Fibroblast of lung (primary cell): Measurements from ENCODE around the gene ERFE. TPM values are rescaled to one million over a fixed set of nuclear protein-coding genes. Genes with fewer than 3 reads are reported as not detected.

ENCODE experiments used
- DNase-seq, 2 donors: peaks; one replicate each; pipeline versions ENCODE4 v3.0.0 to v3.0.0-alpha.2; 2010; ENCODE audit warnings: low read depth in 2 of 2
- H2AFZ ChIP-seq: 2 replicates; pipeline ENCODE4 v1.5.1; 2012; ENCODE audit warnings: low read length, control low read depth, inconsistent platforms
- H3K27ac ChIP-seq: 2 replicates; pipeline ENCODE4 v1.5.1; 2011; ENCODE audit warnings: low read length, control low read depth; ENCODE audit not compliant: insufficient read depth
- H3K27me3 ChIP-seq: 2 replicates; pipeline ENCODE4 v1.5.1; 2011; ENCODE audit warnings: mild to moderate bottlenecking, low read length; ENCODE audit not compliant: control insufficient read depth, insufficient read depth
- H3K36me3 ChIP-seq: 2 replicates; pipeline ENCODE4 v1.5.1; 2011; ENCODE audit warnings: low read length; ENCODE audit not compliant: control insufficient read depth, insufficient read depth
- H3K4me1 ChIP-seq: 2 replicates; pipeline ENCODE4 v1.5.1; 2011; ENCODE audit warnings: low read length; ENCODE audit not compliant: control insufficient read depth, insufficient read depth; ENCODE audit errors: extremely low read depth
- H3K4me2 ChIP-seq: 2 replicates; pipeline ENCODE4 v1.5.1; 2011; ENCODE audit warnings: low read length, control low read depth; ENCODE audit not compliant: insufficient read depth; ENCODE audit errors: extremely low read depth
- H3K4me3 ChIP-seq, 4 experiments: fragments of 200-600 bp in 1 of 4; sonication (generic) in 1 of 4; replicated peaks in 1 of 4; 2 replicates each; pipeline ENCODE4 v1.5.1; 2011 to 2016; ENCODE audit warnings: low read length in 4 of 4, low read depth in 3 of 4, mild to moderate bottlenecking in 3 of 4, control low read depth in 2 of 4, inconsistent platforms in 1 of 4, mixed read lengths in 1 of 4; ENCODE audit not compliant: insufficient read depth in 1 of 4; ENCODE audit errors: control extremely low read depth in 1 of 4
- H3K79me2 ChIP-seq: 2 replicates; pipeline ENCODE4 v1.5.1; 2012; ENCODE audit warnings: mild to moderate bottlenecking, low read length, inconsistent platforms; ENCODE audit not compliant: control insufficient read depth, insufficient read depth
- H3K9ac ChIP-seq: 2 replicates; pipeline ENCODE4 v1.5.1; 2011; ENCODE audit warnings: mild to moderate bottlenecking, low read length, control low read depth; ENCODE audit not compliant: insufficient read depth
- H3K9me3 ChIP-seq: 2 replicates; pipeline ENCODE4 v1.5.1; 2012; ENCODE audit warnings: low read depth, low read length; ENCODE audit not compliant: control insufficient read depth, insufficient read depth
- H4K20me1 ChIP-seq: 2 replicates; pipeline ENCODE4 v1.5.1; 2011; ENCODE audit warnings: low read length; ENCODE audit not compliant: control insufficient read depth, insufficient read depth; ENCODE audit errors: extremely low read depth
- CTCF ChIP-seq, 2 donors: IDR thresholded peaks in 1 of 2; conservative IDR thresholded peaks in 1 of 2; 1 replicate in 1 of 2; 2 replicates in 1 of 2; pipeline ENCODE4 v1.5.1; 2011 to 2012; ENCODE audit warnings: low read length in 2 of 2, control low read depth in 1 of 2, inconsistent platforms in 1 of 2, low read depth in 1 of 2, mild to moderate bottlenecking in 1 of 2
- EZH2 ChIP-seq: IDR thresholded peaks from 2 replicates; pipeline ENCODE4 v1.5.1; 2012; ENCODE audit warnings: low read length, control low read depth, mild to moderate bottlenecking; ENCODE audit errors: missing control alignments
- polyA plus RNA-seq, 2 donors: library from polyadenylated mRNA; depleted of rRNA in 1 of 2; stranded (reverse) in 1 of 2; unstranded in 1 of 2; fragments of >200 nt; gene quantifications; 2 replicates each; pipeline ENCODE4 v1.2.1, GENCODE V29; 2011 to 2012; ENCODE audit warnings: missing spikeins in 1 of 2
- total RNA-seq: library from RNA; depleted of rRNA; stranded (reverse); fragments of >200 nt; gene quantifications from 2 replicates; pipeline ENCODE4 v1.2.1, GENCODE V29; 2014

The ERFE gene
- total and polyA plus RNA-seq, 2 donors (not counting 1 experiment from before 2014, with no cell fraction given), result 1.5 to 8.3 TPM

- H3K27me3 ChIP-seq, result no peaks in the 10 kb centered on the region
- no peaks in the 10 kb centered on the region for H3K36me3 ChIP-seq
- H3K79me2 ChIP-seq, result no peaks in the 10 kb centered on the region
- H2AFZ ChIP-seq, result no peak overlapping the region
- no peak overlapping the region for H3K9ac ChIP-seq
- no peaks in the 10 kb centered on the region for H4K20me1 ChIP-seq
- DNase-seq, result no peak
- no peak overlapping the region for H3K27ac ChIP-seq
- TF ChIP-seq CTCF (conservative IDR thresholded peaks at IDR 0.05 in 1 of 2, IDR thresholded peaks at IDR 0.05 in 1 of 2; ENCODE audit: low read depth in 1 of 2, low read length in 2 of 2), result no peak
- TF ChIP-seq EZH2, result no peak
- no peaks in the 10 kb centered on the region for H3K9me3 ChIP-seq
- no peak overlapping the region for H3K4me3 ChIP-seq
- no peak overlapping the region for H3K4me2 ChIP-seq
- peaks cover 20% of the 10 kb centered on the region for H3K4me1 ChIP-seq
These were observed 17.8 kb upstream of the ERFE start for GRCh38 chr2:238140721-238141540.

GRCh38 chr2:238141541-238142318, 17.0 kb upstream of the ERFE start:
- TF ChIP-seq EZH2 (no peak), CTCF (conservative IDR thresholded peaks at IDR 0.05 in 1 of 2, IDR thresholded peaks at IDR 0.05 in 1 of 2; ENCODE audit: low read depth in 1 of 2, low read length in 2 of 2) (no peak)
- Histone ChIP-seq H2AFZ (no peak overlapping the region), H3K9ac (no peak overlapping the region), H3K4me3 (no peak overlapping the region), H3K9me3 (no peaks in the 10 kb centered on the region), H3K4me1 (peaks cover 20% of the 10 kb centered on the region), H3K79me2 (no peaks in the 10 kb centered on the region), H3K4me2 (peak overlapping the region; percentile 17), H3K36me3 (no peaks in the 10 kb centered on the region), H3K27ac (no peak overlapping the region), H4K20me1 (no peaks in the 10 kb centered on the region), H3K27me3 (no peaks in the 10 kb centered on the region)
- no peak for DNase-seq

- Histone ChIP-seq H3K79me2 (no peaks in the 10 kb centered on the region), H3K4me1 (peaks cover 18% of the 10 kb centered on the region), H3K36me3 (no peaks in the 10 kb centered on the region), H2AFZ (no peak overlapping the region), H3K4me3 (no peak overlapping the region), H4K20me1 (no peaks in the 10 kb centered on the region), H3K9me3 (no peaks in the 10 kb centered on the region), H3K27ac (no peak overlapping the region), H3K9ac (no peak overlapping the region), H3K27me3 (no peaks in the 10 kb centered on the region), H3K4me2 (no peak overlapping the region)
- no peak for DNase-seq
- no peak for TF ChIP-seq CTCF (conservative IDR thresholded peaks at IDR 0.05 in 1 of 2, IDR thresholded peaks at IDR 0.05 in 1 of 2; ENCODE audit: low read depth in 1 of 2, low read length in 2 of 2)
- TF ChIP-seq EZH2, result no peak
These were observed 16.2 kb upstream of the ERFE start for GRCh38 chr2:238142382-238143205.
